ENCODE measurements around the gene PMPCA.

- TF ChIP-seq CTCF (IDR thresholded peaks at IDR 0.05), result no peak
- no peak for TF ChIP-seq POLR2A (IDR thresholded peaks at IDR 0.05)
Observed at GRCh38 chr9:136361047-136361753, 49.3 kb upstream of the PMPCA start.
